SK-N-SH (cell line): ENCODE data around the gene DRAP1. TPM values are rescaled to one million over a fixed set of nuclear protein-coding genes. Genes with fewer than 3 reads are reported as not detected.
A peak's percentile ranks its signal among the peaks of the same experiment; 100 is the strongest.

Source experiments
- CTCF ChIA-PET: fragments of 300-600, 350-600 bp; formaldehyde crosslinking; extraction: SDS; loops from one replicate; lab custom pipeline; 2021; lab: Yijun Ruan, JAX
- POLR2A ChIA-PET: fragments of 350-600 bp; sonication (Branson Sonifier 250); formaldehyde crosslinking; extraction: SDS; loops from one replicate; lab custom pipeline; 2020; ENCODE audit warnings: antibody characterized with exemption, inconsistent platforms; lab: Yijun Ruan, JAX
- DNase-seq: peaks from one replicate; pipeline ENCODE4 v3.0.0; 2012
- H2AFZ ChIP-seq: fragments of 200-600 bp; sonication (generic); 2 replicates; pipeline ENCODE4 v1.8.1; 2016; ENCODE audit warnings: antibody characterized with exemption, mild to moderate bottlenecking, low read depth
- H3F3A ChIP-seq: fragments of 200-600 bp; sonication (generic); replicated peaks from 2 replicates; pipeline ENCODE3; 2016; ENCODE audit warnings: antibody characterized with exemption, mild to moderate bottlenecking; ENCODE audit not compliant: insufficient read depth
- H3K27ac ChIP-seq, 2 experiments: fragments of 200-500 bp in 1 of 2; fragments of 200-600 bp in 1 of 2; sonication (Bioruptor generic) in 1 of 2; sonication (generic), shearing (Covaris generic) in 1 of 2; 2 replicates each; pipeline versions ENCODE4 v1.5.1 to v1.6.1; 2014 to 2016; ENCODE audit warnings: low read depth in 2 of 2, inconsistent platforms in 1 of 2, low read length in 1 of 2, mild to moderate bottlenecking in 1 of 2, mixed read lengths in 1 of 2
- H3K27me3 ChIP-seq: fragments of 200-600 bp; sonication (generic), shearing (Covaris generic); 2 replicates; pipeline ENCODE4 v1.6.1; 2016; ENCODE audit warnings: mixed run types; ENCODE audit not compliant: insufficient read depth
- H3K36me3 ChIP-seq, 2 experiments: fragments of 200-500 bp in 1 of 2; fragments of 200-600 bp in 1 of 2; sonication (Bioruptor generic) in 1 of 2; sonication (generic) in 1 of 2; replicated peaks in 1 of 2; 2 replicates each; pipeline versions ENCODE3 to v1.5.1; 2014 to 2016; ENCODE audit warnings: low read length in 1 of 2, mild to moderate bottlenecking in 1 of 2; ENCODE audit not compliant: insufficient read depth in 2 of 2, control insufficient read depth in 1 of 2
- H3K4me1 ChIP-seq, 2 experiments: fragments of 200-500 bp in 1 of 2; fragments of 200-600 bp in 1 of 2; sonication (Bioruptor generic) in 1 of 2; sonication (generic), shearing (Covaris generic) in 1 of 2; 2 replicates each; pipeline versions ENCODE4 v1.5.1 to v1.6.1; 2014 to 2016; ENCODE audit warnings: low read depth in 1 of 2, low read length in 1 of 2, mixed run types in 1 of 2; ENCODE audit not compliant: insufficient read depth in 2 of 2, control insufficient read depth in 1 of 2
- H3K4me2 ChIP-seq: fragments of 200-600 bp; sonication (generic), shearing (Covaris generic); 2 replicates; pipeline ENCODE4 v1.6.1; 2017; ENCODE audit warnings: mixed run types
- H3K4me3 ChIP-seq, 2 experiments: fragments of 200-500 bp in 1 of 2; fragments of 200-600 bp in 1 of 2; sonication (Bioruptor generic) in 1 of 2; sonication (generic), shearing (Covaris generic) in 1 of 2; 2 replicates each; pipeline versions ENCODE4 v1.5.1 to v1.8.1; 2014 to 2016; ENCODE audit warnings: low read depth in 2 of 2, inconsistent platforms in 1 of 2, low read length in 1 of 2, mild to moderate bottlenecking in 1 of 2, mixed read lengths in 1 of 2, moderate library complexity in 1 of 2
- H3K79me2 ChIP-seq: fragments of 200-600 bp; sonication (generic); 2 replicates; pipeline ENCODE4 v1.8.1; 2017; ENCODE audit warnings: mild to moderate bottlenecking; ENCODE audit not compliant: insufficient read depth
- H3K9ac ChIP-seq: fragments of 200-600 bp; sonication (generic); 2 replicates; pipeline ENCODE4 v1.6.1; 2017; ENCODE audit warnings: mixed run types
- H3K9me2 ChIP-seq: fragments of 200-600 bp; sonication (generic); 2 replicates; pipeline ENCODE4 v1.6.1; 2017; ENCODE audit warnings: mixed run types
- H3K9me3 ChIP-seq: fragments of 200-600 bp; sonication (generic); 2 replicates; pipeline ENCODE4 v1.6.1; 2017; ENCODE audit warnings: mixed run types, mild to moderate bottlenecking, moderate library complexity
- H4K20me1 ChIP-seq: fragments of 200-600 bp; sonication (generic); 2 replicates; pipeline ENCODE4 v1.6.1; 2017; ENCODE audit warnings: mild to moderate bottlenecking, mixed run types; ENCODE audit not compliant: insufficient read depth
- CHD2 ChIP-seq: fragments of 150-350 bp; IDR thresholded peaks from 2 replicates; pipeline ENCODE4 v1.6.1; 2018; ENCODE audit warnings: low read length; ENCODE audit not compliant: partially characterized antibody
- ELF1 ChIP-seq: IDR thresholded peaks from 2 replicates; pipeline ENCODE4 v1.4.0; 2012
- FOXM1 ChIP-seq: IDR thresholded peaks from 2 replicates; pipeline ENCODE4 v1.4.0; 2012; ENCODE audit warnings: low read depth, mild to moderate bottlenecking
- GABPA ChIP-seq: IDR thresholded peaks from 2 replicates; pipeline ENCODE4 v1.4.0; 2012; ENCODE audit warnings: low read depth, mild to moderate bottlenecking
- GATA2 ChIP-seq: sonication (generic); formaldehyde crosslinking; IDR thresholded peaks from 2 replicates; pipeline ENCODE4 v1.5.0; 2020; ENCODE audit warnings: mild to moderate bottlenecking, missing genetic modification reagents
- JUND ChIP-seq: IDR thresholded peaks from 2 replicates; pipeline ENCODE4 v1.4.0; 2012
- MEF2A ChIP-seq: IDR thresholded peaks from 2 replicates; pipeline ENCODE4 v1.4.0; 2012; ENCODE audit warnings: low read depth, borderline replicate concordance
- MXI1 ChIP-seq: IDR thresholded peaks from 2 replicates; pipeline ENCODE4 v1.6.1; 2012; ENCODE audit warnings: mild to moderate bottlenecking, low read depth, low read length, improper control_type of control experiment
- NFIC ChIP-seq: IDR thresholded peaks from 2 replicates; pipeline ENCODE4 v1.4.0; 2012; ENCODE audit warnings: borderline replicate concordance
- NRF1 ChIP-seq: IDR thresholded peaks from 2 replicates; pipeline ENCODE4 v1.6.1; 2012; ENCODE audit warnings: low read depth, mild to moderate bottlenecking, low read length
- POLR2AphosphoS5 ChIP-seq: IDR thresholded peaks from 2 replicates; pipeline ENCODE4 v1.6.1; 2012; ENCODE audit warnings: low read depth, low read length
- RCOR1 ChIP-seq: fragments of 150-350 bp; IDR thresholded peaks from 2 replicates; pipeline ENCODE4 v1.6.1; 2017; ENCODE audit warnings: antibody characterized with exemption, low read length
- RFX5 ChIP-seq: IDR thresholded peaks from 2 replicates; pipeline ENCODE4 v1.6.1; 2012; ENCODE audit warnings: mild to moderate bottlenecking, improper control_type of control experiment, low read length
- SIN3A ChIP-seq: IDR thresholded peaks from 2 replicates; pipeline ENCODE4 v1.6.1; 2012; ENCODE audit warnings: low read depth, mild to moderate bottlenecking, low read length, moderate library complexity, borderline replicate concordance
- TAF1 ChIP-seq: IDR thresholded peaks from 2 replicates; pipeline ENCODE4 v1.6.1; 2012; ENCODE audit warnings: low read depth, mild to moderate bottlenecking, low read length, moderate library complexity, borderline replicate concordance
- TCF12 ChIP-seq: IDR thresholded peaks from 2 replicates; pipeline ENCODE4 v1.4.0; 2012
- TEAD4 ChIP-seq: IDR thresholded peaks from 2 replicates; pipeline ENCODE4 v1.4.0; 2012; ENCODE audit warnings: mild to moderate bottlenecking, borderline replicate concordance; ENCODE audit not compliant: insufficient read depth
- YY1 ChIP-seq: IDR thresholded peaks from 2 replicates; pipeline ENCODE4 v1.4.0; 2012; ENCODE audit warnings: low read depth, mild to moderate bottlenecking
- WGBS: methylation state at CpG from one replicate; pipeline ENCODE4 v1.1.6; 2017; ENCODE audit warnings: low lambda C conversion rate; 5-methylcytosine and 5-hydroxymethylcytosine counted together
- polyA plus RNA-seq, 3 experiments: library from polyadenylated mRNA; depleted of rRNA; stranded (reverse); fragments of >200 nt; gene quantifications; 2 replicates each; pipeline ENCODE4 v1.2.3, GENCODE V29; 2012
- TF ChIP-seq, protein P1 (sequence below): fragments of 200-600 bp; sonication (generic); IDR thresholded peaks from 2 replicates; pipeline ENCODE4 v1.6.1; 2017; ENCODE audit warnings: antibody characterized with exemption, mild to moderate bottlenecking, moderate library complexity
- TF ChIP-seq, protein P2 (sequence below): fragments of 150-350 bp; IDR thresholded peaks from 2 replicates; pipeline ENCODE4 v1.6.1; 2016; ENCODE audit warnings: mild to moderate bottlenecking, low read depth, low read length
- TF ChIP-seq, protein P3 (sequence below): IDR thresholded peaks from 2 replicates; pipeline ENCODE4; 2012
- TF ChIP-seq, protein P4 (sequence below): IDR thresholded peaks from 2 replicates; pipeline ENCODE4 v1.4.0; 2012; ENCODE audit warnings: low read depth

DRAP1 gene
- polyA plus RNA-seq, 1 of the 3 experiments (the other 2 are of a cell fraction) = 464 TPM

DNA sequence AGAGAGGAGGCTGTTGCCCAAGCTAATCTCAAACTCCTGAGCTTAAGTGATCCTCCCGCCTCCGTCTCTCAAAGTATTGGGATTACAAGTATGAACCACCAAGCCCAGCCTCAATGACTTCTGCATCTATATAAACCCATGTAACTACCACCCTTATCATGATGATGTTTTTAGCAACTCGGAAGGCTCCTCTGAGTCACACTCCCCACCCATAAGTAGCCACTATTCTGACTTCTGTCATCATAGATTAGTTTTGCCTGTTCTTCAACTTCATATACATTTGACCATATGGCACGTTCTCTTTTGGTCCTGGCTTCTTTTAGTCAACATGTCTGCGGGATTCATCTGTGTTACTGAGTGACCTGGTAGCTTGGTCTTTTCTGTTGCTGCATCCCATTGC, 12.6 kb upstream of the DRAP1 start:
- H3K79me2 ChIP-seq = peaks cover 27% of the 10 kb centered on the region
- no peak overlapping the region for H3K4me2 ChIP-seq
- H3K4me1 ChIP-seq = peaks cover under 1 to 26% of the 10 kb centered on the region in 2 experiments; a peak in 3 of 4 replicates
- peaks cover 48% of the 10 kb centered on the region for H3F3A ChIP-seq
- H3K9me2 ChIP-seq = no peaks in the 10 kb centered on the region
- no peaks in the 10 kb centered on the region for H4K20me1 ChIP-seq
- TF ChIP-seq ELF1 = no peak
- TF ChIP-seq, protein P1, sequence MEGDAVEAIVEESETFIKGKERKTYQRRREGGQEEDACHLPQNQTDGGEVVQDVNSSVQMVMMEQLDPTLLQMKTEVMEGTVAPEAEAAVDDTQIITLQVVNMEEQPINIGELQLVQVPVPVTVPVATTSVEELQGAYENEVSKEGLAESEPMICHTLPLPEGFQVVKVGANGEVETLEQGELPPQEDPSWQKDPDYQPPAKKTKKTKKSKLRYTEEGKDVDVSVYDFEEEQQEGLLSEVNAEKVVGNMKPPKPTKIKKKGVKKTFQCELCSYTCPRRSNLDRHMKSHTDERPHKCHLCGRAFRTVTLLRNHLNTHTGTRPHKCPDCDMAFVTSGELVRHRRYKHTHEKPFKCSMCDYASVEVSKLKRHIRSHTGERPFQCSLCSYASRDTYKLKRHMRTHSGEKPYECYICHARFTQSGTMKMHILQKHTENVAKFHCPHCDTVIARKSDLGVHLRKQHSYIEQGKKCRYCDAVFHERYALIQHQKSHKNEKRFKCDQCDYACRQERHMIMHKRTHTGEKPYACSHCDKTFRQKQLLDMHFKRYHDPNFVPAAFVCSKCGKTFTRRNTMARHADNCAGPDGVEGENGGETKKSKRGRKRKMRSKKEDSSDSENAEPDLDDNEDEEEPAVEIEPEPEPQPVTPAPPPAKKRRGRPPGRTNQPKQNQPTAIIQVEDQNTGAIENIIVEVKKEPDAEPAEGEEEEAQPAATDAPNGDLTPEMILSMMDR = no peak
- TF ChIP-seq YY1 = no peak
- no peak for TF ChIP-seq CHD2
- no peak for TF ChIP-seq MEF2A
- TF ChIP-seq POLR2AphosphoS5 = no peak
- no peak for TF ChIP-seq RCOR1
- TF ChIP-seq JUND = no peak
- no peak for TF ChIP-seq GATA2 (CRISPR knock-in tag)
- TF ChIP-seq, protein P2, sequence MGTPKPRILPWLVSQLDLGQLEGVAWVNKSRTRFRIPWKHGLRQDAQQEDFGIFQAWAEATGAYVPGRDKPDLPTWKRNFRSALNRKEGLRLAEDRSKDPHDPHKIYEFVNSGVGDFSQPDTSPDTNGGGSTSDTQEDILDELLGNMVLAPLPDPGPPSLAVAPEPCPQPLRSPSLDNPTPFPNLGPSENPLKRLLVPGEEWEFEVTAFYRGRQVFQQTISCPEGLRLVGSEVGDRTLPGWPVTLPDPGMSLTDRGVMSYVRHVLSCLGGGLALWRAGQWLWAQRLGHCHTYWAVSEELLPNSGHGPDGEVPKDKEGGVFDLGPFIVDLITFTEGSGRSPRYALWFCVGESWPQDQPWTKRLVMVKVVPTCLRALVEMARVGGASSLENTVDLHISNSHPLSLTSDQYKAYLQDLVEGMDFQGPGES = no peak
- TF ChIP-seq TEAD4 = no peak
- no peak for TF ChIP-seq FOXM1
- TF ChIP-seq, protein P3, sequence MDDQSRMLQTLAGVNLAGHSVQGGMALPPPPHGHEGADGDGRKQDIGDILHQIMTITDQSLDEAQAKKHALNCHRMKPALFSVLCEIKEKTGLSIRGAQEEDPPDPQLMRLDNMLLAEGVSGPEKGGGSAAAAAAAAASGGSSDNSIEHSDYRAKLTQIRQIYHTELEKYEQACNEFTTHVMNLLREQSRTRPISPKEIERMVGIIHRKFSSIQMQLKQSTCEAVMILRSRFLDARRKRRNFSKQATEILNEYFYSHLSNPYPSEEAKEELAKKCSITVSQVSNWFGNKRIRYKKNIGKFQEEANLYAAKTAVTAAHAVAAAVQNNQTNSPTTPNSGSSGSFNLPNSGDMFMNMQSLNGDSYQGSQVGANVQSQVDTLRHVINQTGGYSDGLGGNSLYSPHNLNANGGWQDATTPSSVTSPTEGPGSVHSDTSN = no peak
- no peak overlapping the region for H3K27ac ChIP-seq
- no peak overlapping the region for H3K4me3 ChIP-seq
- no peak for DNase-seq
- H3K36me3 ChIP-seq = no peaks in the 10 kb centered on the region
- H3K9me3 ChIP-seq = no peaks in the 10 kb centered on the region
- ChIA-PET POLR2A (no interaction called here), CTCF (interaction anchor here (1.1 to 2.5 kb wide), 4 partner anchors 10 to 82 kb away, joined by 3 to 16 read pairs (median 9); partner anchors contain the start of gene FIBP)
- H3K27me3 ChIP-seq = no peaks in the 10 kb centered on the region
- no peak overlapping the region for H3K9ac ChIP-seq
- 0 out of 2 replicates have a peak overlapping the region, but pooled peaks have one; percentile 20 for H2AFZ ChIP-seq
- WGBS = 85% methylated on average over 5 of the region's 5 CpGs

DNA sequence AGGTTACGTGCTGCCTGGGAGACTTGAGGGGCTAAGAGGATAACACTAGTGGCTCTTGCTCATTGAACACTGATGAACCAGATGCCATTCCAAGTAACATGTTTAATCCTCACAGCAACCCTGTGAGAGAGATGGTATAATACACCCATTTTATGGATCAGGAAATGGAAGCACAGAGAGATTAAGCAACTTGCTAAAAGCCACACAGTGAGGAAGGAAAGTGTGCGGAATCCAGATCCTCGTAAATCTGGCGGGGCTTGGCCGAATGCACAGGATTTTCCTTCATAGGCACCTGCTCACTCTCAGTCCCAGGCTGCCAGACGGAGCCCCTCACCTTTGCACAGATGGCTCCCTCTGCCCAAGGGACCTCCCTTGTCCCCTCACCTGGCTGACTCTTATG, 11.3 kb upstream of the DRAP1 start:
- WGBS = 93% methylated on average over 6 of the region's 6 CpGs
- H3K27ac ChIP-seq = no peak overlapping the region
- no peak overlapping the region for H3K4me2 ChIP-seq
- ChIA-PET CTCF (interaction anchor here (1.7 to 2.5 kb wide), 2 partner anchors 20 to 82 kb away, joined by 4 to 16 read pairs; partner anchors contain the start of gene FIBP), POLR2A (no interaction called here)
- peaks cover 38% of the 10 kb centered on the region for H3F3A ChIP-seq
- DNase-seq = no peak
- no peak overlapping the region for H3K9ac ChIP-seq
- H3K27me3 ChIP-seq = no peaks in the 10 kb centered on the region
- TF ChIP-seq RCOR1 (no peak), SIN3A (no peak), MEF2A (no peak), POLR2AphosphoS5 (no peak), TEAD4 (no peak), TAF1 (no peak), NFIC (no peak), MXI1 (no peak), TCF12 (no peak), RFX5 (no peak), GABPA (no peak), NRF1 (no peak)
- TF ChIP-seq, protein P3 = no peak
- TF ChIP-seq, protein P2 = no peak
- TF ChIP-seq, protein P4, sequence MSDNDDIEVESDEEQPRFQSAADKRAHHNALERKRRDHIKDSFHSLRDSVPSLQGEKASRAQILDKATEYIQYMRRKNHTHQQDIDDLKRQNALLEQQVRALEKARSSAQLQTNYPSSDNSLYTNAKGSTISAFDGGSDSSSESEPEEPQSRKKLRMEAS = no peak
- no peaks in the 10 kb centered on the region for H3K9me2 ChIP-seq
- no peaks in the 10 kb centered on the region for H3K9me3 ChIP-seq
- H3K4me3 ChIP-seq = no peak overlapping the region
- peaks cover 5 to 27% of the 10 kb centered on the region in 2 experiments; a peak in 3 of 4 replicates for H3K4me1 ChIP-seq
- no peak overlapping the region for H2AFZ ChIP-seq
- H4K20me1 ChIP-seq = no peaks in the 10 kb centered on the region
- no peaks in the 10 kb centered on the region for H3K36me3 ChIP-seq
- peaks cover 22% of the 10 kb centered on the region for H3K79me2 ChIP-seq
